GM18868 (cell line): ENCODE data around the gene SVIL.
"Not testable (repeated sequence)": the region's sequence is repeated elsewhere in the genome, so short reads cannot be mapped to it uniquely, and the experiment has no call there.

ENCODE experiments used
- ATAC-seq: cut with Tn5 transposase; IDR thresholded peaks from one replicate; pipeline ENCODE4 v1.9.1; 2021; ENCODE audit warnings: mild to moderate bottlenecking, moderate library complexity; ENCODE audit not compliant: unreplicated experiment

SVIL gene

GRCh38 chr10:29493697-29494096, 141.1 kb downstream of the SVIL start:
- ATAC-seq = no peak

GRCh38 chr10:29492774-29493173, 142.0 kb downstream of the SVIL start:
- no peak for ATAC-seq

DNA sequence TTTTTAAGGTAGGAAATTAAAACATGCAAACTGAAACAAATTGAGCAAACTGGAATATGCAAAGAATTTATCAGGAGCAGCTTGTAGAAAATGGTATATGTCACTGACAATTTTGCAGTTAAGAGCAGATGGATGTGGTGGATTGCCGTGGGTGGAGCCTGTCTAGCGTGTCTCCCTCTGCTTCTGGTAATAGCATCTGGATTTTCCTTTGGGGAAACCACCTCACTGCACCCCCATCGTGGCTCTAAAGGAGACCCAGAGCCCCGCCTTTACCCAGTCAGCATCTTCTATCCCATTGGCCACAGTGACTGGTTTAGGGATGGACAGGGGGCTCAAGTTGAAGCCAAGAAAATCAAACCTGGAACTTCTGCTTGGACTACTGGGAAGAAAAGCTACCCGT, 142.9 kb downstream of the SVIL start:
- no peak for ATAC-seq

- not testable (repeated sequence) for ATAC-seq
Measured at GRCh38 chr10:29490781-29491280, 143.9 kb downstream of the SVIL start.

GRCh38 chr10:29488471-29488870, 146.3 kb downstream of the SVIL start:
- ATAC-seq = not testable (repeated sequence)

- peak; percentile 71 for ATAC-seq
Measured at GRCh38 chr10:29487884-29488266, 146.9 kb downstream of the SVIL start.

GRCh38 chr10:29487032-29487883, 147.5 kb downstream of the SVIL start:
- peak; percentile 21 for ATAC-seq

DNA sequence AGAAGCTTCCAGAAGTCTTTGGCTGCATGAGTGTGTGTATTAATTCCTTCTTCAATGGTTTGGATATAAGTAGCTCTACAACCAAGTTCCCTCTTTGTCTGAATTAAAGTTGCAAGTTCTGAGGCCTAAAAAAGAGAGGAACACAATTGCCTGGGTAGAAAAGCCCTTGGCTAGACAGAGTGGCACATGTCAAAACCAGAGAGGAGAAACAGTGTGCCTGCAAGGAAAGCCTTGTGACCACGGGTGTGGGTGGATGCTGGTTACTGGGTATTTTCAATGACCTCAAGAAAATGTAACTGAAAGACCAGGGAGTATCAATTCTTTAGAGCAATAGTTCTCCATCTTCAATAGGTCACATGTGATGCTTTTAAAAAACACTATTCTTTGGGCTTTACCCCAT, 148.3 kb downstream of the SVIL start:
- ATAC-seq = no peak

- ATAC-seq = not testable (repeated sequence)
Measured at GRCh38 chr10:29484677-29485076, 150.1 kb downstream of the SVIL start.

DNA sequence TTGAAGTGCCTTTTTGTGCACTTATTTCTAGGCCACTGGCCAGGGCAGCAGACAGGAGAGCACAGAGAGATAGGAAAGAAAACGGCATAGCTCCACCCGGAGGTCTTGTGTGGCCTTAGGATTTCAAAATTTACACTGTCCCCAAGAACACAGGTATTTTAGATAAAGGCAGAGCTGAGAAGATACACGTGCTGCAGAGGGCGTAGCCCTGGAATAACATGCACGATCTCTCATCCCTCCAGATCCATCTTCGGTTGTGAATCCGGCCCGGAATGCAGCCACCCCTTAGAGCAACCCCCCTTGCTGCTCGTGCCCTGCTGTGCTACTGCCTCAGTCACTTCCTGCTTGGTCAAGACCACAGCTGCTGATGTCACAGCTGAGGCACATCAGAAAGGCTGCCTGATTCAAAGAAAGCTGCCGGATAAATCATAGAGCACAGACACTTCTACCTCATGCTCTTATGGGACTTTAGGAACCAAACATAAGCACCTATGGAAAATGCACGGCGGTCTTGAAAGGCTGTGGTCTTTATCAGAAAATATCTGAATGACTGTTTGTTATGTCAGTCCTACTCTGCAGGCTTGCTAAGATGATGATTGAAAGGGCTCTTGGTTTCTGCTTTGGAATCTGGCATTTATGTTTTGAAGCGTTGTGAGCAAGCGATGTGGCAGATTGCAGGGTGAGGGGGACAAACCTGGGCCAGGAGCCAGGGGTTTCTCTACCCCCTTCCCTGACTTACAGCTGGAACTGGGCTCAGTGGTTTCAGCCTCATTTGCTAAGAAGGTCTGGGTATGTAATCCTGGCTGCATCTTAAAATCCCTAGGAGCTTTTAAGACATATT, 152.0 kb downstream of the SVIL start:
- ATAC-seq = peak; percentile 51

GRCh38 chr10:29481906-29482440, 152.8 kb downstream of the SVIL start:
- no peak for ATAC-seq

DNA sequence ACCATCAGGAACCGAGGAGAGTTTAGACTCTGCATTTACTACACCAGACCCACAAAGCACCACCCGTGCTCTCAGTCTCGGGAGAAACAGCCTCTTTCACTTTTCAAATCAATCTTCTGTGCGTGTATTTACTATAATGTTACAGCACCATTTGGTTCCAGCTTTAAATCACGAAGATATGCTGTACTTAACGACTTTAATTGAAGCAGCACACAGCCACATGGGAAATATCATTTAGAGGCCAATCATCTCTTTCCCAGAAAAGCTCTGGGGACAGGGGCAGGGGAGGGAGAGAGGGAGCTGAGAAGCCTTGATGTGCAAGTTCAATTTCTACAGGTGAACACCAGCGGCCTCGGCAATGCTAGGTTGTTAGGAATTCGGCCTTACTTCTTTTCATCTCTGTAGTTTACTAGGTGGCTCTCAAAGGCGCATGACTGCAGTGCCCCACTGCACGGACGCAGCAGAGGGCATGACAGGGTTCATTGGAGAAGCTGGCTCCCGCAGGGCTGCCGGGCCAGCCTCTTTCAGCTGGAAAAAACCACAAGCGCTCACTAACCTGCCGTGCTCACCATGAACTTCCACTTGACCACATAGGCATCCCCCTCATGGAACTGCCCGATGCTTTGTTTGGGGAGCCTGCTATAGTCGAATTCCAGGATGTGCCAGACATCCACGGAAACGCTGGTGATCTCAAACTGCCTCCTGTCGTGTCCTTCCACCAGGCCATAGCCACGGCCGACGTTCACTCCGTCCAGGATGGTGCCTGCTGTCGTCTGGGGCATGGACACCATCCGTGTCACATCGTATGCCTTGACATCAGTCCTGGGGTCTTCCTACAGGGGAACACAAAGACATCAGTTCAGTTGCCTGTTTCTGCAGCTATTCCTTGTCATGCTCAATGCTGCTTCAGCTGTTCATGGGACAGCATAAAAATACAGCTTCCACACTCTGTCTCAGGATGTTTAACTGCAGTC, 154.5 kb downstream of the SVIL start:
- no peak for ATAC-seq

GRCh38 chr10:29479081-29479925, 155.5 kb downstream of the SVIL start:
- ATAC-seq = no peak

DNA sequence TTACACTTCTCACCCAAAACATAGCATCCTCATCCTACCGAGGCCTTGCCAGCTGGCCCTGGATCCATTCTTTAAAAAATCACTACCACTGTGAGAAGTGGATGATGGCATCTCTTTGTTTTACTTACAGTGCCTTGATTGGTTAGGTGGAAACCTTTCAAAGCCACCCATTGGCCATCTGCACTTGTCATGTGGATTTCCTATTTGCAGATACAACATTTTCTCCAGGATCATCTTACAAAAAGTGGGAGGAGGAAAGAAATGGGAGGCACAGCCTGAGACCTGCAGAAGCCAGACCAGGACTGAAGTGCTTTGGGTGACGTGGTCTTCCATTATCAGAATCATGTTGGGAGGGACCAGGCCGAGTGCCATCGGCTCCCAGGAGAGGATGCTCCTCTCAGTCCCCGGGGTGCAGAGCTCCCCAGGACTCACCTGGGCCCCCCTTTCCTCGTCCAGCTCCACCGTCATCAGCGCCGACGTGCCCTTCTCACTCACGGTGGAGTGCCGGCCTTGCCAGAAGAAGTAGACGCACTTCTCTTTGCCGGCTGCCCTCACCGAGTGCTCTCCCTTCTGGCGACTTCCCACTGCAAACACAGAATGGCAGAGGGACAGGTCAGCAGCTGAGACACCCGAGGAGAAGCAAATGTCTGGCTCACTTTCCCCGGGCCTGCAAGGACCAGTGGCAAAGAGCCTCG, 161.2 kb downstream of the SVIL start:
- no peak for ATAC-seq

DNA sequence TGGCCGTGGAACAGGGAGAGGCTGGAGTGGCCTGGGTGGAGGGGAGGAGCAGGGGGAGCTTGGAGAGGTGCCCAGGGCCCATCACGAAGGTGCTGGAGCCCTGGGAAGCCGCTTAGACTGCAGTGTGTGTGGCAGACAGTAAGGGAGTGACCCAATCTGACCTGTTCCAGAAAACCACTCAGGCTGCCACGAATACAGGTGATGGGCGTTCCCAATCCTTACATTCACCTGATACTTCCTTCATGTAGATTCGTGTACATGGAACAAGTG, 161.7 kb downstream of the SVIL start:
- no peak for ATAC-seq

DNA sequence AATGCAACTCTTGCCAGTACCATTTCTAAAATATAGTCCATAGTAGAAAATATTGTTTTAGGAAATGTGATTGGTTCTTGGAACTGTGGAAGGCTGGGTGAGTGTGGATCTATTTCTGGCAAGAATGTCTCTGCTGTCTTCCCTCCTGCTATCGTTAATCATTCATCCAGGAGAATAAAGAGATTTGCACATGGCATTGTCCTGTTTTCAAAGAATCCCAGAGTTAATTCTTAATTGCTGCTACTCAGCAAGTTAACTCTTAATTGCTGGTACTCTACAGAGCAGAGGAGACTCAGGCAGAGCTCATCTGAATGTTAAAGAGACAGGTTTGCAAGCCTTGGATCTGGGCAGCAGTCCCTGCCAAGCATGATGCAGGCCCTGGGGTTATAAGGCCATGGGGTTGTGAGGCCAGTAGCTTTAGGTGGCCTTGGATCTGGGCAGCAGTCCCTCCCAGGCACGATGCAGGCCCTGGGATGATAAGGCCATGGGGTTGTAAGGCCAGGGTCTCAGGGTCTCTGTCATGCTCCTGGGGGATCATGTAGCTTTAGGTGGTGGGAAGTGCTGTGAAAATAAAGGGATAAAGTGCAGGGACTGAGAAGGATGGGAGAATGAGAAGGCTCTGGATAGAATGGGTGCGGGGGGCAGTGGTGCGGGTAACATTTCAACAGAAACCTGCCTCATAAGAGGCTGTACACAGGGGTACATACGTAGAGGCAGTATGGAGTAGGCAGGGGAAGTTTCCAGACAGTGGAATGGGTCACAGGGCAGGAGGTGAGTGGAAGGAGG, 162.3 kb downstream of the SVIL start:
- ATAC-seq = no peak

GRCh38 chr10:29471544-29471859, 163.3 kb downstream of the SVIL start:
- no peak for ATAC-seq

DNA sequence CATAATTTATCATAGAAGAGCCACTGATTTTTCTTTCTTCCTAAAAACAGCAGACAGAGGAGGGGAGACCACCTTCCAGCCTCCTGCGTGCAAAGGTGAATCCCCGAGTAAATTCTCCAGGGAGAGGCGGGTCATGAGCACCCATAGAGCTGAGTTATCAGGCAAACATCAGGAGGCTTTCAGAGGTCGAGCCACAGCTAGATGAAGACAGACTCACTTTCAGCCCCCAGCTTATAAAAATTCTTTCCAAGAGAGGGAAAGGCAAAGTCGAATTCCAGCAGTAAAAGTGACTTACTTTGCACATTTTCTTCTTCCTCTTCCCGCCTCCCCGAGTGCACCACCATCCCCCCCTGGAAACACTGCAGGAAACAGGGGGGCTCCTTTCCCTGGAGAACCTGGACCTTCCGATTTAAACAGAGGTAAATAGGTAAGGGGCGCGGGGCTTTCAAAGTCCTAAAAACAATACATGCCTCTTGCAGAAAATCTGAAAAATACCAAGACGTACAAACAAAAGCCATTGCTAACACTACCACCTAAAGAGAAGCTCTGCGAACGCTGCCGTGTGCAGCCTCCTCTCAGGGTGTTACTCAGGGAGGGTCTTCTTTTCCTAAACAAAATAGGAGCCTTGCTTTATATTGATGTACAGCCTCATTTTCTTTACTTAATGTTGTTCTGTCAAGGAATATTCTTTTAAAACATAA, 163.8 kb downstream of the SVIL start:
- no peak for ATAC-seq
